ENCODE data around the gene EIF5AL1.

Gene EIF5AL1

GRCh38 chr10:79492256-79492655 lies 20.1 kb upstream of the EIF5AL1 start:
- TF ChIP-seq, protein P1, sequence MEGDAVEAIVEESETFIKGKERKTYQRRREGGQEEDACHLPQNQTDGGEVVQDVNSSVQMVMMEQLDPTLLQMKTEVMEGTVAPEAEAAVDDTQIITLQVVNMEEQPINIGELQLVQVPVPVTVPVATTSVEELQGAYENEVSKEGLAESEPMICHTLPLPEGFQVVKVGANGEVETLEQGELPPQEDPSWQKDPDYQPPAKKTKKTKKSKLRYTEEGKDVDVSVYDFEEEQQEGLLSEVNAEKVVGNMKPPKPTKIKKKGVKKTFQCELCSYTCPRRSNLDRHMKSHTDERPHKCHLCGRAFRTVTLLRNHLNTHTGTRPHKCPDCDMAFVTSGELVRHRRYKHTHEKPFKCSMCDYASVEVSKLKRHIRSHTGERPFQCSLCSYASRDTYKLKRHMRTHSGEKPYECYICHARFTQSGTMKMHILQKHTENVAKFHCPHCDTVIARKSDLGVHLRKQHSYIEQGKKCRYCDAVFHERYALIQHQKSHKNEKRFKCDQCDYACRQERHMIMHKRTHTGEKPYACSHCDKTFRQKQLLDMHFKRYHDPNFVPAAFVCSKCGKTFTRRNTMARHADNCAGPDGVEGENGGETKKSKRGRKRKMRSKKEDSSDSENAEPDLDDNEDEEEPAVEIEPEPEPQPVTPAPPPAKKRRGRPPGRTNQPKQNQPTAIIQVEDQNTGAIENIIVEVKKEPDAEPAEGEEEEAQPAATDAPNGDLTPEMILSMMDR (IDR thresholded peaks at IDR 0.05; ENCODE audit: insufficient read depth, low read length, poor library complexity, severe bottlenecking): no peak
- Histone ChIP-seq H3K27me3 (replicated peaks; ENCODE audit: control insufficient read depth, insufficient read depth, low read length) (peaks cover 5% of the 10 kb centered on the region), H3K36me3 (ENCODE audit: control insufficient read depth, insufficient read depth, low read length) (no peaks in the 10 kb centered on the region), H3K4me3 (replicated peaks; ENCODE audit: low read depth, low read length) (no peak overlapping the region)
- no peak for DNase-seq (ENCODE audit: extremely low read depth, insufficient read length)

- H3K36me3 ChIP-seq (ENCODE audit: control insufficient read depth, insufficient read depth, low read length): no peaks in the 10 kb centered on the region
- H3K27me3 ChIP-seq (replicated peaks; ENCODE audit: control insufficient read depth, insufficient read depth, low read length): peaks cover 5% of the 10 kb centered on the region
- TF ChIP-seq, protein P1 (IDR thresholded peaks at IDR 0.05; ENCODE audit: insufficient read depth, low read length, poor library complexity, severe bottlenecking): no peak
- no peak for DNase-seq (ENCODE audit: extremely low read depth, insufficient read length)
- no peak overlapping the region for H3K4me3 ChIP-seq (replicated peaks; ENCODE audit: low read depth, low read length)
These were observed 19.5 kb upstream of the EIF5AL1 start for GRCh38 chr10:79492839-79493238.

DNA sequence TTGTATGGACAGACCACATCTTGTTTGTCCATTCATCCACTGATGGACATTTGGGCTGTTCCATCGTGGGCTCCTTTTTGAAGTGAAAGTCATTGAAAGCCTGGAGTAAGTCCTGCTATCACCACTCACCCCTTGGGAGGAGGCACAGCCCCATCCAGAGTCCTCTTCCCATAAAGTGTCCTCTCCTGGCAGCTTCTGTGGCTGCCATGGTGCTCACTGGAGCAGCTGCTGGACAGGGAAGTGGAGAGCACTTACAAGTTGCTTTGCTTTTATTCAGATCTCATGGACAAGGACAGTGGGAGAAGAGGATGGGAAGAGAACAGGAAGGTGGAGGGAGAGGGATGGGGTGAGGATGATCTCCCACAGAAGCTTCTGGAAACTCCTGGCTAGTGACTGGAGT lies 18.5 kb upstream of the EIF5AL1 start:
- TF ChIP-seq, protein P1 (IDR thresholded peaks at IDR 0.05; ENCODE audit: insufficient read depth, low read length, poor library complexity, severe bottlenecking): no peak
- H3K4me3 ChIP-seq (replicated peaks; ENCODE audit: low read depth, low read length): no peak overlapping the region

GRCh38 chr10:79494871-79495705 lies 17.2 kb upstream of the EIF5AL1 start:
- Histone ChIP-seq H3K4me3 (replicated peaks; ENCODE audit: low read depth, low read length) (no peak overlapping the region), H3K36me3 (ENCODE audit: control insufficient read depth, insufficient read depth, low read length) (no peaks in the 10 kb centered on the region), H3K27me3 (replicated peaks; ENCODE audit: control insufficient read depth, insufficient read depth, low read length) (peaks cover 5% of the 10 kb centered on the region)
- no peak for DNase-seq (ENCODE audit: extremely low read depth, insufficient read length)
- TF ChIP-seq, protein P1 (IDR thresholded peaks at IDR 0.05; ENCODE audit: insufficient read depth, low read length, poor library complexity, severe bottlenecking): no peak

More for the DNA sequence above, 18.5 kb upstream of the EIF5AL1 start:
- no peak for DNase-seq (ENCODE audit: extremely low read depth, insufficient read length)
- Histone ChIP-seq H3K36me3 (ENCODE audit: control insufficient read depth, insufficient read depth, low read length) (no peaks in the 10 kb centered on the region), H3K27me3 (replicated peaks; ENCODE audit: control insufficient read depth, insufficient read depth, low read length) (peaks cover 5% of the 10 kb centered on the region)

- TF ChIP-seq, protein P1 (IDR thresholded peaks at IDR 0.05; ENCODE audit: insufficient read depth, low read length, poor library complexity, severe bottlenecking): no peak
- Histone ChIP-seq H3K36me3 (ENCODE audit: control insufficient read depth, insufficient read depth, low read length) (no peaks in the 10 kb centered on the region), H3K27me3 (replicated peaks; ENCODE audit: control insufficient read depth, insufficient read depth, low read length) (peaks cover 5% of the 10 kb centered on the region), H3K4me3 (replicated peaks; ENCODE audit: low read depth, low read length) (no peak overlapping the region)
- DNase-seq (ENCODE audit: extremely low read depth, insufficient read length): no peak
These were observed 16.5 kb upstream of the EIF5AL1 start for GRCh38 chr10:79495791-79496190.
